Mononuclear cell (primary cell): Measurements from ENCODE around the gene TMEM151B. TPM values are rescaled to one million over a fixed set of nuclear protein-coding genes. Genes with fewer than 3 reads are reported as not detected.

Experiments
- H3K27me3 ChIP-seq: 2 replicates; pipeline ENCODE4 v1.6.0; 2011; ENCODE audit warnings: low read length, control low read depth; ENCODE audit not compliant: insufficient read depth
- H3K4me1 ChIP-seq: 2 replicates; pipeline ENCODE4 v1.5.1; 2011; ENCODE audit warnings: mild to moderate bottlenecking, low read length, control low read depth; ENCODE audit not compliant: insufficient read depth
- H3K4me3 ChIP-seq: 2 replicates; pipeline ENCODE4 v1.5.1; 2011; ENCODE audit warnings: mild to moderate bottlenecking, low read length, moderate library complexity
- H3K9me3 ChIP-seq: 2 replicates; pipeline ENCODE4 v1.5.1; 2011; ENCODE audit warnings: low read depth, mild to moderate bottlenecking, control low read depth, low read length
- total RNA-seq: library from RNA; depleted of rRNA; stranded (reverse); fragments of >200 nt; gene quantifications from one replicate; pipeline ENCODE4 v1.2.3, GENCODE V29; 2012

Gene TMEM151B
- total RNA-seq, 1 donor = not detected

DNA sequence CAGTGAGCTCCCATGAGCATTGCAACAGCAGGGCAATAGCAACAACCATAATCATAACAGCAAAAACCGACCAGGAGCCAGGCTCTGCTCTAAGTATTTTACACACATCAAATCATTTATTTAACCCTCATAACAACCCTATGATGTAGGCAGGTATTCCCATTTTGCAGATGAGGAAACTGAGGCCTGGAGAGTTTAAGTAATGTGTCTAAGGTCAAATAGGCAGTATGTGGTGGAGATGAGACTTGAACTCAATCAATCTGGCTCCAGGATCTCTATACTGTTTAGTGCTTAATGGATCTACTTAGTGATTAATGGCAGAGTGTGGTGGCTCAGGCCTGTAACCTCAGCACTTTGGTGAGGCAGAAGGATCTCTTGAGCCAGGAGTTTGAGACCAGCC, 3.4 kb downstream of the TMEM151B start:
- H3K4me1 ChIP-seq = no peaks in the 10 kb centered on the region
- no peaks in the 10 kb centered on the region for H3K9me3 ChIP-seq
- peaks cover 69% of the 10 kb centered on the region for H3K27me3 ChIP-seq
- H3K4me3 ChIP-seq = no peak overlapping the region

DNA sequence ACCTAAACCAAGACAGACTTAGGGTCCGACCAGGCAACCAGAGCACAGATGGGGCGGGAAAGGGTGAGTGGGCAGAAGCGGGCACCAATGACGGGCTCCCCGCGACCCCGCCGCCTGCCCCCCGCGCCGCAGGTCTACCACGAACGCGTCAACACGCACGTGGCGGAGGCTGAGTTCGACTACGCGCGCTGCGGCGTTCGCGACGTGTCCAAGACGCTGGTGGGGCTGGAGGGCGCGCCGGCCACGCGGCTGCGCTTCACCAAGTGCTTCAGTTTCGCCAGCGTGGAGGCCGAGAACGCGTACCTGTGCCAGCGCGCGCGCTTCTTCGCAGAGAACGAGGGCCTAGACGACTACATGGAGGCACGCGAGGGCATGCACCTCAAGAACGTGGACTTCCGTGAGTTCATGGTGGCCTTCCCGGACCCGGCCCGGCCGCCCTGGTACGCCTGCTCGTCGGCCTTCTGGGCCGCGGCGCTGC, 5.1 kb downstream of the TMEM151B start:
- Histone ChIP-seq H3K4me1 (no peaks in the 10 kb centered on the region), H3K4me3 (no peak overlapping the region), H3K9me3 (no peaks in the 10 kb centered on the region), H3K27me3 (peaks cover 56% of the 10 kb centered on the region)

DNA sequence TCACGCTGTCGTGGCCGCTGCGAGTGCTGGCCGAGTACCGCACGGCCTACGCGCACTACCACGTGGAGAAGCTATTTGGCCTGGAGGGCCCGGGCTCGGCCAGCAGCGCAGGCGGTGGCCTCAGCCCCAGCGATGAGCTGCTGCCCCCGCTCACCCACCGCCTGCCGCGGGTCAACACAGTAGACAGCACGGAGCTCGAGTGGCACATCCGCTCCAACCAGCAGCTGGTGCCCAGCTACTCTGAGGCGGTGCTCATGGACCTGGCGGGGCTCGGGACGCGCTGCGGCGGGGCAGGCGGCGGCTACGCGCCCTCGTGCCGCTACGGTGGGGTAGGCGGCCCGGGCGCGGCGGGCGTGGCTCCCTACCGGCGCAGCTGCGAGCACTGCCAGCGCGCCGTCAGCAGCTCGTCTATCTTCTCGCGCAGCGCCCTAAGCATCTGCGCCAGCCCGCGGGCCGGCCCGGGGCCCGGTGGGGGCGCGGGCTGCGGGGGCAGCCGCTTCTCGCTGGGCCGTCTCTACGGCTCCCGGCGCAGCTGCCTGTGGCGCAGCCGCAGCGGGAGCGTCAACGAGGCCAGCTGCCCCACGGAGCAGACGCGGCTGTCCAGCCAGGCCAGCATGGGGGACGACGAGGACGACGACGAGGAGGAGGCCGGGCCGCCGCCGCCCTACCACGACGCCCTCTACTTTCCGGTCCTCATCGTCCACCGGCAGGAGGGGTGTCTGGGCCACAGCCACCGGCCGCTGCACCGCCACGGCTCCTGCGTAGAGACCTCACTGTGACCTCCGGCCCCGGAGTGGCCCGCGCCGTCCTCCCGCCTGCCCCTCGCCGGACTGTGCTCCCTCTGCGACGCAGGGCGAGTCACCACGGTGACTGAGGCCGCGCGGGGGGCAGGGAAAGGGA, 5.7 kb downstream of the TMEM151B start:
- Histone ChIP-seq H3K4me3 (no peak overlapping the region), H3K27me3 (peaks cover 56% of the 10 kb centered on the region), H3K9me3 (no peaks in the 10 kb centered on the region)

GRCh38 chr6:44276667-44277640, 6.7 kb downstream of the TMEM151B start:
- Histone ChIP-seq H3K27me3 (peaks cover 46% of the 10 kb centered on the region), H3K4me1 (no peaks in the 10 kb centered on the region), H3K9me3 (no peaks in the 10 kb centered on the region), H3K4me3 (no peak overlapping the region)

More for the DNA sequence above, 5.7 kb downstream of the TMEM151B start:
- H3K4me1 ChIP-seq = no peaks in the 10 kb centered on the region

DNA sequence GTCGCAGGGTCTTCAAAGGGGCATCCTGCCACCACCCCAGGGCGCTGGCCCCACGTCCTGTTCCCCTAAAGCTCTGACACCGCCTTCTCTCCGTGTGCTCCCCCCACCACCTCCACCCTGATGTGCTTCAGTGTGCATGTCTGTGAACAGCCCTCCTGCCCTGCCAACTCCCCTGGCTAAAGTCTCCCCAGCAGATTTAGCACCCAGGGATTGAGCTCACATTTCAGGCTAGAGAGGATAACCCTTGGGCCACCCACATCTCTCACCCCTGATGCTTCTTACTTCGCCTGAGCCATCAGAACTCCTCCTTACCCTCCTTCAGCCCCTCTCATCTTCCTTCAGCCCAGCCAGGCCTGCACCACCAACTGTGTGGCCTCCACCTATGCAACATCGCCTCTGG, 7.5 kb downstream of the TMEM151B start:
- Histone ChIP-seq H3K4me1 (no peaks in the 10 kb centered on the region), H3K27me3 (peaks cover 38% of the 10 kb centered on the region), H3K4me3 (no peak overlapping the region)

DNA sequence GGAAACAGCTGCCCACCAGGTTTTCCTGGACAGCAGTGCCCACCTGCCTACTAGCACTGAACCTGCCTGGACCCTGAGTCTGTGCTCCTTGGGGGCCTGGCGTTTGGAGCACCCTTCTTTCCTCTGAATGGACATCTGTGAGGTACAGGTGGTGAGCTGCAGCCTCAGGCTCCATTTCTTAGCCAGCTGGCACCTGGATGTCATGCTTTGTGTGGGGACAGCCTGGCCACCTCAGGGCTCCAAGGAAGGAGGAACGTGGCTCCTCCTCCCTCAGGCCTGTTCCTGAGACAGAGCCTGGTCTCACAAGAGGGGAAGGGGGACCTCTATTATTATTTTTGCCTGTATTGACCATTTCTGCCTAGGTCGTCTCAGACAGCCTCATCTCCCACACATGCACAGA, 8.1 kb downstream of the TMEM151B start:
- Histone ChIP-seq H3K9me3 (no peaks in the 10 kb centered on the region), H3K4me1 (no peaks in the 10 kb centered on the region), H3K4me3 (no peak overlapping the region), H3K27me3 (peaks cover 33% of the 10 kb centered on the region)

More for the DNA sequence above, 7.5 kb downstream of the TMEM151B start:
- no peaks in the 10 kb centered on the region for H3K9me3 ChIP-seq

GRCh38 chr6:44278774-44279697, 8.8 kb downstream of the TMEM151B start:
- Histone ChIP-seq H3K4me3 (no peak overlapping the region), H3K9me3 (no peaks in the 10 kb centered on the region), H3K4me1 (peaks cover 2% of the 10 kb centered on the region), H3K27me3 (peaks cover 26% of the 10 kb centered on the region)

DNA sequence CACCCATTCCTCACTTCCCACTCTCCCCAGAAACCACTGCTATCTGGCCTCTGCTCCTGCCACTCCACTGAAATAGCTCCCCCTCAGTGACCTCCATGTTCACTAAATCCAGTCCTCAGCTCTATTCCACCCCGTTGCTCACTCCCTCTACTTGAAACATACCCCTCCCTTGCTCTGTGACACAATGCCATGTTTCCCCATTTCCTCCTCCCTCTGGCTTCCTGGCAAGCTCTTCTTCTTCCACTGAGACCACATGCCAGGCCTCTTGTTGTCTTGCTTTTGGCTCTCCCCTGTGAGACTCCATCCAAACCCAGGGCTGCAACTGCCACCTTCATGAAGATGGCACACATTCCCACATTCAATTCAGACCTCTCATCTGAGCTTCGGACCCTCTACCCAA, 13.9 kb downstream of the TMEM151B start:
- Histone ChIP-seq H3K27me3 (peaks cover 5% of the 10 kb centered on the region), H3K4me1 (peaks cover 9% of the 10 kb centered on the region), H3K4me3 (no peak overlapping the region), H3K9me3 (no peaks in the 10 kb centered on the region)

- Histone ChIP-seq H3K4me1 (peaks cover 9% of the 10 kb centered on the region), H3K4me3 (no peak overlapping the region), H3K9me3 (no peaks in the 10 kb centered on the region), H3K27me3 (peaks cover 10% of the 10 kb centered on the region)
These were observed 14.6 kb downstream of the TMEM151B start for GRCh38 chr6:44284867-44285266.

DNA sequence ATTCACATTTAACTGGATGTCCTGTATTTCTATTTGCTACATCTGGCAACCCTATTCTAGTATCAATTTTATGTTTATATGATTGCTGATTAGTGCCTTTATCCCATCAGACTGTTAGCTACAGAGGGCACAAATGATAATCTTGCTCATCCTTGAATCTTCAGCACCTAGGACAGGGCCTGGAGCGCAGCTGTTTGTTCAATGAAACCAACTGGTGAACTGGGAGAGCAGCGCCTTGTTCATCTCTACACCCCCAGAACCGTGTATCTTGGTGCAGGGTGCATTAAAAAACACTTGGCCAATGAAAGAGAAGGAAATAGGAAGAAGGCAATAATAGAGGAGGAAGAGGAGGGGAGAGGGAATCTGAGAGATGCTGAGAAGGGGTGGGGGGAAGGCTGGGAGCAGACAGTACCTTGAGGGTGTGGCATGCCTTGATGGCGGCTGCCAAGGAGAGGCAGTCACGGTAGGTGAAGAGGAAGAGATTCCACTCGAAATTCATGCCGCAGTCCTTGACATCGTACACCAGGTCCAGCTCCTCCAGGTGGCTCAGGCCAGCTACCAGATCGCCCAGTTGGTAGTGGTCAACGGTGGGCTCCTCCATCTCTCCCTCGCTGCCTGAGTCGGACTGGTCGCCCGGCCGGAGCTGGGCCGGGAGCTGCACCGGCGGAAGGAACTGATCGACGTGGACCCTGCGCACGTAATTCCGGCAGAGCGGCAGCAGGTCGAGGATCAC, 15.5 kb downstream of the TMEM151B start:
- Histone ChIP-seq H3K9me3 (no peaks in the 10 kb centered on the region), H3K4me3 (no peak overlapping the region), H3K4me1 (peaks cover 9% of the 10 kb centered on the region), H3K27me3 (peaks cover 13% of the 10 kb centered on the region)

- no peak overlapping the region for H3K4me3 ChIP-seq
- H3K4me1 ChIP-seq = peaks cover 9% of the 10 kb centered on the region
- no peaks in the 10 kb centered on the region for H3K9me3 ChIP-seq
- H3K27me3 ChIP-seq = peaks cover 16% of the 10 kb centered on the region
These were observed 16.0 kb downstream of the TMEM151B start for GRCh38 chr6:44286285-44286565.

- Histone ChIP-seq H3K4me1 (peaks cover 9% of the 10 kb centered on the region), H3K27me3 (peaks cover 20% of the 10 kb centered on the region), H3K4me3 (no peak overlapping the region), H3K9me3 (no peaks in the 10 kb centered on the region)
These were observed 16.5 kb downstream of the TMEM151B start for GRCh38 chr6:44286747-44287146.

GRCh38 chr6:44289726-44290260, 19.5 kb downstream of the TMEM151B start:
- Histone ChIP-seq H3K9me3 (no peaks in the 10 kb centered on the region), H3K27me3 (peaks cover 30% of the 10 kb centered on the region), H3K4me3 (no peak overlapping the region), H3K4me1 (no peaks in the 10 kb centered on the region)

DNA sequence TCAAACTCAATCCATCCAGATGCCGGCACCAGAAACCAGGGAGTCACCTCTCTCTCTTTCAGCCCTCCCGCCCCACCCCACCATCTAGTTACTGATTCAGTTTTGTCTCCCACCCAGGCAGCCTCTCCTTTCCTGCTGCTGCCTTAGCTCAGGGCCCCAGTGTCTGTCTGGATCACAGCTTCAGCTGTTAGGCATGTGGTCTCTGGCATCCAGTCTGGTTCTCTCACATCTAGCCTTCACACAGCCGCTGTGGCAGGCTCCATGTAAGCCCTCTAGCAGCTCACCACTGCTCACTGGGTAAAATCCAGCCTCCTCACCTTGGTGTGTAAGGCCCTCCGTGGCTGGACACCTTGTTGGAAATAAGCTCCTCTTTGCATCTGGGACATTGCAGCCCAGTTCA, 21.6 kb downstream of the TMEM151B start:
- Histone ChIP-seq H3K4me3 (no peak overlapping the region), H3K9me3 (no peaks in the 10 kb centered on the region), H3K27me3 (peaks cover 51% of the 10 kb centered on the region), H3K4me1 (peaks cover 3% of the 10 kb centered on the region)
